ENCODE data around the gene PPIL1. TPM values are rescaled to one million over a fixed set of nuclear protein-coding genes. Genes with fewer than 3 reads are reported as not detected.

The PPIL1 gene
- total RNA-seq, 4 donors from 2014 or later, result 2.2 to 9.3 (median 7.3) TPM

- WGBS, 2 donors, result 88 to 89% methylated on average over 1 of the region's 1 CpG
- TF ChIP-seq POLR2A (IDR thresholded peaks at IDR 0.05) (no peak), CTCF (IDR thresholded peaks at IDR 0.05) (no peak)
- DNase-seq (ENCODE audit: low spot score in 2 of 2), result no peak
- no peak overlapping the region for H3K4me3 ChIP-seq (ENCODE audit: low read depth, poor library complexity, severe bottlenecking)
- intact Hi-C loops (cut with DNase I; ENCODE audit: low total_unique reads), result no loop called here
Observed at GRCh38 chr6:36873115-36873514, 1.5 kb downstream of the PPIL1 start.

GRCh38 chr6:36871686-36872085 lies 2.9 kb downstream of the PPIL1 start:
- TF ChIP-seq CTCF (IDR thresholded peaks at IDR 0.05), result no peak
- no peak for TF ChIP-seq POLR2A (IDR thresholded peaks at IDR 0.05)
- intact Hi-C loops (cut with DNase I; ENCODE audit: low total_unique reads), result no loop called here
- DNase-seq (ENCODE audit: low spot score in 2 of 2), result no peak
- 92 to 93% methylated on average over 3 of the region's 3 CpGs for WGBS, 2 donors
- H3K4me3 ChIP-seq (ENCODE audit: low read depth, poor library complexity, severe bottlenecking), result no peak overlapping the region

- TF ChIP-seq POLR2A (IDR thresholded peaks at IDR 0.05) (no peak), CTCF (IDR thresholded peaks at IDR 0.05) (no peak)
- intact Hi-C loops (cut with DNase I; ENCODE audit: low total_unique reads), result no loop called here
- H3K4me3 ChIP-seq (ENCODE audit: low read depth, poor library complexity, severe bottlenecking), result no peak overlapping the region
- WGBS, 2 donors, result 71 to 82% methylated on average over 4 of the region's 4 CpGs
- no peak for DNase-seq (ENCODE audit: low spot score in 2 of 2)
Observed at GRCh38 chr6:36867471-36868224, 7.0 kb downstream of the PPIL1 start.

GRCh38 chr6:36865835-36866234 lies 8.8 kb downstream of the PPIL1 start:
- 45 to 52% methylated on average over 2 of the region's 2 CpGs for WGBS, 2 donors
- intact Hi-C loops (cut with DNase I; ENCODE audit: low total_unique reads), result no loop called here
- no peak overlapping the region for H3K4me3 ChIP-seq (ENCODE audit: low read depth, poor library complexity, severe bottlenecking)
- no peak for TF ChIP-seq POLR2A (IDR thresholded peaks at IDR 0.05)
- no peak for TF ChIP-seq CTCF (IDR thresholded peaks at IDR 0.05)
- DNase-seq (ENCODE audit: low spot score in 2 of 2), result no peak

GRCh38 chr6:36863670-36864540 lies 10.7 kb downstream of the PPIL1 start:
- peak in 1 of 2 donors; percentile 77 for DNase-seq (ENCODE audit: low spot score in 2 of 2)
- H3K4me3 ChIP-seq (ENCODE audit: low read depth, poor library complexity, severe bottlenecking), result no peak overlapping the region
- WGBS, 2 donors, result 93 to 94% methylated on average over 12 of the region's 12 CpGs
- intact Hi-C loops (cut with DNase I; ENCODE audit: low total_unique reads), result no loop called here
- TF ChIP-seq CTCF (IDR thresholded peaks at IDR 0.05) (no peak), POLR2A (IDR thresholded peaks at IDR 0.05) (no peak)

Data from lower leg skin (tissue), 4 donors.